Esophagus mucosa (tissue), 1 donor: ENCODE results near the gene COL4A2. TPM values are rescaled to one million over a fixed set of nuclear protein-coding genes. Genes with fewer than 3 reads are reported as not detected.
"Not testable (repeated sequence)": the region's sequence is repeated elsewhere in the genome, so short reads cannot be mapped to it uniquely, and the experiment has no call there.

ENCODE experiments used
- ATAC-seq: fragments of 200-7000 bp; cut with Tn5 transposase; one replicate; pipeline ENCODE4 v1.9.1; 2020
- total RNA-seq: library from RNA; stranded (reverse); gene quantifications from one replicate; pipeline ENCODE4 v1.2.4, GENCODE V29; 2023
- donor health status: DM: yes; HTN: yes; CAD: no.

The COL4A2 gene
- total RNA-seq, 1 donor from 2014 or later = 30.8 TPM

- no peak for ATAC-seq
These were observed 137.2 kb downstream of the COL4A2 start for GRCh38 chr13:110444226-110444653.

GRCh38 chr13:110445183-110445582 lies 138.1 kb downstream of the COL4A2 start:
- ATAC-seq = no peak

- peak; percentile 19 for ATAC-seq
These were observed 138.9 kb downstream of the COL4A2 start for GRCh38 chr13:110445722-110446574.

- ATAC-seq = no peak
These were observed 139.4 kb downstream of the COL4A2 start for GRCh38 chr13:110446575-110446890.

GRCh38 chr13:110447058-110447511 lies 140.0 kb downstream of the COL4A2 start:
- ATAC-seq = no peak

- no peak for ATAC-seq
These were observed 140.7 kb downstream of the COL4A2 start for GRCh38 chr13:110447801-110448200.

GRCh38 chr13:110448230-110448629 lies 141.1 kb downstream of the COL4A2 start:
- no peak for ATAC-seq

GRCh38 chr13:110448677-110449076 lies 141.6 kb downstream of the COL4A2 start:
- no peak for ATAC-seq

- no peak for ATAC-seq
These were observed 142.3 kb downstream of the COL4A2 start for GRCh38 chr13:110449219-110450015.

- ATAC-seq = no peak
These were observed 143.2 kb downstream of the COL4A2 start for GRCh38 chr13:110450016-110450900.

- no peak for ATAC-seq
These were observed 144.1 kb downstream of the COL4A2 start for GRCh38 chr13:110450941-110451730.

- not testable (repeated sequence) for ATAC-seq
These were observed 146.0 kb downstream of the COL4A2 start for GRCh38 chr13:110453091-110453490.

- no peak for ATAC-seq
These were observed 146.7 kb downstream of the COL4A2 start for GRCh38 chr13:110453797-110454196.

- no peak for ATAC-seq
These were observed 147.3 kb downstream of the COL4A2 start for GRCh38 chr13:110454227-110454859.

- ATAC-seq = no peak
These were observed 147.9 kb downstream of the COL4A2 start for GRCh38 chr13:110454956-110455355.

GRCh38 chr13:110455444-110455843 lies 148.4 kb downstream of the COL4A2 start:
- ATAC-seq = no peak

- ATAC-seq = peak; percentile 90
These were observed 148.9 kb downstream of the COL4A2 start for GRCh38 chr13:110455941-110456340.

GRCh38 chr13:110456550-110456949 lies 149.5 kb downstream of the COL4A2 start:
- ATAC-seq = no peak

- ATAC-seq = no peak
These were observed 150.3 kb downstream of the COL4A2 start for GRCh38 chr13:110457361-110457760.

- no peak for ATAC-seq
These were observed 150.9 kb downstream of the COL4A2 start for GRCh38 chr13:110458017-110458416.
